HG02970 (cell line): Measurements from ENCODE around the gene HOXC6.

ENCODE experiments used
- ATAC-seq: cut with Tn5 transposase; IDR thresholded peaks from one replicate; pipeline ENCODE4 v1.9.1; 2021; ENCODE audit warnings: mild to moderate bottlenecking, moderate library complexity, moderate number of reproducible peaks; ENCODE audit not compliant: unreplicated experiment, low FRiP score

The HOXC6 gene

GRCh38 chr12:53989227-53990113, 38.8 kb upstream of the HOXC6 start:
- no peak for ATAC-seq

DNA sequence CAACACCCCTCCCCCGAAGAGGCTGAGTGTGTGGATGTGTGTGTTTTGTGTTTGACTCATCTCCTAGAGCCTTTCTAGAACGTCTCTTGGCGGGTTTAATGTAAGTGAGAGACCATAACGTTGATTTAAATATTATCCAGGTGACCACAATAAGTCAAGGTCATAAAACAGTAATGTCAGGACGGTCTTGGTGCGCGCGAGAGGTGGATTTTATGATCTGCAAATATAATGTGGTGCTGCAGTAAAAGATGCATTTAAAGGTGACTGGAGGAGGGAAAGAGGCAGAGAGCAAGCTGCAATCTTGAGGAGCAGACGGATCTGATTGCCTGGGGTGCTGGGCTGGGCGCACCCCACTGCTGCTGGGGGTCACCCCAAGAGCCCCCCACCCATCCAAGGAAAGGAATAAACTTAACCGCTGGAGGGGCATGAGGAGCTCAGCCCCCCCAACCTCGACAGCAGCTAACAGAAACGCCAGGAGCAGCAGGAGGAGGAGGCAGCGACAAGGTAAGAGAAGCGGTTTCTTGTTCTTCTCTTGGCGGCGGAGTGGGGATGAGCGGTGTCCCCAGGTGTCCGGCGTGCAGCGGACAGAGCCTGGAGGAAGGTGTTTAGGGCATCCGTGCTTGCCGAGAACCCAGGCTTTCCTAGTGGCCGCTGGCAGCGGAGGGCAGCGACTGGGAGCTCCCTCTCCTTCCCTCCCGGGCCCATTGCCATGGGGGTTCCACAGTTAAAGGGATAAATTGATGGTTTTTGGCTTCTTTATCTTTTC, 37.7 kb upstream of the HOXC6 start:
- no peak for ATAC-seq

- ATAC-seq: no peak
Observed at GRCh38 chr12:53991077-53991460, 37.2 kb upstream of the HOXC6 start.

DNA sequence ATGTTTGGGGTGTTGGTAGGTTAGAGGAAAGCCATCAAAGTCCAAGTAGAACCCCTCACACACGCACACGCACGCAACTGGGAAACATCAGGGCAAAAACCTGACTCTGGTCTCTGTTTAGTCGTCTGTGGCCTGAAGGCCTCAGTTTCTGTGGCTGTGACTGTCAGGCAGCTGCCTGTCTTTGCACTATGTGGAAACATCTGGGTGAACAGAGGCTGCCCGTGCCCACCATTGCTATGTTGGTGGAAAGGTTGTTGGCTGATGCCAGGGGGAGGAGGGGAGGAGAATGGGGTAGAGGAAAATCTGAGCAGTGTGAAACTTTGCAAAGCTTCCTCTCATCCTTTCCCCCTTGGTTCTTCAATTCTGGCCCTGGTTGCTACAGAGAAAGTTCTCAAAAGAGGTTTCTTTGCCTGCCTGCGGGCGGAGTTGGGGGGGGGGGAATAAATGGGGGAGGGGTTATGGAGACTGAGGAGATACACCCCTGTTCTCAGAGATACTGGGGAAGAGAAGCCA, 35.8 kb upstream of the HOXC6 start:
- ATAC-seq: no peak

DNA sequence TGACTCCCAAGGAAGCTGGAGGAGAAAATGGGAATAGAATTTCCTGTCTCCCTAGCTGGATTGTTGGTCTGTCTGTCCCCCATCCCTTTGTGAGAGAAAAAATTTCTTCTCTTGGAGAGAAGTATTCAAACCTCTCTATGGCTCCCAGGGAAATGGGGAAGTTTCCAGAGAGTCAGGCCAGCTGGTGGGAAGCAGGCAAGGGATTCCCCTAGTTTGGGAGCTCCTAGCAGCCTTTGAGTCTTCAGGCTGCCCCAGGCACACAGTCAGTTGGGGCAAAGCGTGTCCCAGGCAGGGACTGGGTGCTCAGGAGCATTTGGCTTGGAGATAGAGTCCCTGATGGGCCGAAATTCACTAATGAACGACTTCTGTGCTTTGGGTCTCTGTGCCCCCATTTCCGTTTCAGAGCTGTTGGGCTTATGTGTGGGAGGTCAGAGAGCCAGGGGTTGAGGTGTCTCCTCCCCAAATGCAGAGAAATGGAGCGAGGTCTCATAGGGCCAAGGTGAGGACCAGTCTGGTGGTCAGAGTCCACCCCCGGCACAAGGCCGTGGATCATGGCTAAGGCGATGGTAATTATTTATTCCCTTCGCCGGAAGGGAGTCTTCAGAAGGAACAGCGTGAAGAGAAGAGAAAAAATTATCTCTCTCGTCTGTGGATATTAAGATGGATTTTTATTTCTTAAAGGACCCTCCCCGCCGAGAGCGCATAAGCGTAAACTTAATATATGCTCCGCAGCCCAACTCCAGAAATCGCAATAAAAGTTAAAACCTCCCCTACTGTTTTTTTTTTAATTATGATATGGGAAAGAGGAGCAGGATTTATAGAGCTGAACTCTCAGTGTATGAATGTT, 34.9 kb upstream of the HOXC6 start:
- ATAC-seq: no peak

DNA sequence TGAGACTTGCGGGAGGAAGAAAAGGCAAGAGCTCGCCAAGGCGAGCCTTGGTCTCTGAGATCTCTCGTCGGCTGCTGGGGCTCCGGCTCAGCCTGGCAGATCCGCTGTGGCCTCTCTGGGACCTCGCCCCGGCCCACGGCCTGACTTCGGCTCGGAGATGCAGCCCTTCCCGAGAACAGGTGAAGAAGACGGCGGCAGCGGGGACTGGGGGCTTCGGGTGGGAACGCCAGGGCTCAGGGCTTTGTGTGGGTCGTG, 34.3 kb upstream of the HOXC6 start:
- ATAC-seq: no peak

- no peak for ATAC-seq
Observed at GRCh38 chr12:53994264-53995001, 33.8 kb upstream of the HOXC6 start.

- ATAC-seq: no peak
Observed at GRCh38 chr12:53995002-53995377, 33.2 kb upstream of the HOXC6 start.

- no peak for ATAC-seq
Observed at GRCh38 chr12:53995378-53996239, 32.6 kb upstream of the HOXC6 start.

- no peak for ATAC-seq
Observed at GRCh38 chr12:53996240-53997203, 31.7 kb upstream of the HOXC6 start.

DNA sequence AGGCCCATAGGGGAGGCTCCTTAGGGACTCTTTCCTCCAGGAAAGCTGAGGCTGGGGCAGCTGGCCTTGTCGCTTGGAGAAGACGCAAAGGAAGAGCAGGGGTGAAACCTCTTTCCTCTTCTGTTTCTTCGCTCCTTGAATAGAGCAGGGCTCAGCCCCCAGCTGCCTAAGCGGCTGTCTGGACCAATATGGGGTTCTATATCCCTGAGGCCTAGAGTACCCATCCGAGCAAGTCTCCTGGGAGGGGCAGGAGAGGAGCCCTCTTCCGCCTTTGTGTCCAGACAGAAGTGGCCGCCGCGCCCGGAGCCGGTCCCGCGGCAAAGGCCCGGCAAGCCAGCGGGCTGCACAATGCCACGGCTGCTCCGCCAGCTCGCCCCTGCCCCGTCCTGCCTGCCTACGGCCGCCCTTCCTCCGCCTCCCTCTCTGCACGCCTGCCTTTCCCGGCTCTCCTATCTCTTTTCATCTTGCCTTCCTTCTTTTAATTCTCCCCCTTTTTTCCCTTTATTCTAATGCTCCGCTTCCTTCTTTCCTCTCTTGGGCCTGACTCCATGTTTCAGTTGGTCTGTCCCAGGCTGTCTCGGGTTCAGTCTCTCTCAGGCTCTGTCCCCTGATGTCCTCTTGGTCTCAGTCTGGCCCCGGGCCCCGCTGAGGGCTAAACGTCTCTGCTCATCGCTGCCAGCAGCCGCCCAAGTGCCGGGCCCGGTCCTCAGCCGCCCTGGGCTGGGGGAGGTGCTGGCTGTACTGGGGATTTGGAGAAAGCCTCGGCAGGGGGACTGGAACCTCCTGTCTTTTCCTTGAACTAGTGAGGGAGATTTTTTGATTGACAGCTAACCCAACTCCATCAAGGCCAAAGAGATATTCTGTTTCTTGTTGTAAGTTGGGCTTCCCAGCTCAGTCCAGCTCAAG, 30.8 kb upstream of the HOXC6 start:
- no peak for ATAC-seq

GRCh38 chr12:53998110-53998899, 29.9 kb upstream of the HOXC6 start:
- no peak for ATAC-seq

GRCh38 chr12:53998900-53999236, 29.4 kb upstream of the HOXC6 start:
- no peak for ATAC-seq

DNA sequence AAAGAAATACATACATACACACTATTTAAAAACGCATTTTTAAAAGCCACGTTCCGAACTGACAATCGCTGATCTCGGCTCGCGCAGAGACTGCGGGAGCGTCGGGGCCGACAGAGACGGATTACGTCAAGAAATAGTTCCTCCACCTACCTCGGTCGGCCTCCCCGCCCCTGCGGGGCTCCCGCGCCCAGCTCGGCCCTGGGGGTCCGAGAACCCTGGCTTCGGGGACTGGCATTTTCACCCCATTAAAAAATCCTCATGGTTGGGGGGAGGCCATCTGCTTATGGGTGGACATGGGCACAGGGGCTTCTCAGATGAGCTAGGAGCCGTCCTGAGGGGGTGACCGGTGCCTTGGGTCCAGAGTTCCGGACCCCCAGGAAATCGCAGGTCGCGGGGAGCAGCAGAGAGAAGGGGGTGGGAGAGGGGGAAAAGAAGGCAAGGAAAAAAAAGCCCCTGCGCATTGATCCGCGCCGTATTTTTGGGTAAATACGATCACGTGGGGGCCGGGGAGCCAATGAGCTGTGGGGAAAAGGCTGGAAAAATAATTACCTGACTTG, 28.6 kb upstream of the HOXC6 start:
- no peak for ATAC-seq

GRCh38 chr12:54000116-54001114, 27.8 kb upstream of the HOXC6 start, which contains the start of gene HOXC9:
HOXC9 (plus strand) TSS chr12:54000161; CDS start chr12:54000189, 28 bp downstream.
- ATAC-seq: no peak
